ENCODE data around the gene TCERG1L. TPM values are rescaled to one million over a fixed set of nuclear protein-coding genes. Genes with fewer than 3 reads are reported as not detected.

Gene TCERG1L
- total and polyA plus RNA-seq, 11 donors = 0.11 to 0.25 TPM; not detected in 9

DNA sequence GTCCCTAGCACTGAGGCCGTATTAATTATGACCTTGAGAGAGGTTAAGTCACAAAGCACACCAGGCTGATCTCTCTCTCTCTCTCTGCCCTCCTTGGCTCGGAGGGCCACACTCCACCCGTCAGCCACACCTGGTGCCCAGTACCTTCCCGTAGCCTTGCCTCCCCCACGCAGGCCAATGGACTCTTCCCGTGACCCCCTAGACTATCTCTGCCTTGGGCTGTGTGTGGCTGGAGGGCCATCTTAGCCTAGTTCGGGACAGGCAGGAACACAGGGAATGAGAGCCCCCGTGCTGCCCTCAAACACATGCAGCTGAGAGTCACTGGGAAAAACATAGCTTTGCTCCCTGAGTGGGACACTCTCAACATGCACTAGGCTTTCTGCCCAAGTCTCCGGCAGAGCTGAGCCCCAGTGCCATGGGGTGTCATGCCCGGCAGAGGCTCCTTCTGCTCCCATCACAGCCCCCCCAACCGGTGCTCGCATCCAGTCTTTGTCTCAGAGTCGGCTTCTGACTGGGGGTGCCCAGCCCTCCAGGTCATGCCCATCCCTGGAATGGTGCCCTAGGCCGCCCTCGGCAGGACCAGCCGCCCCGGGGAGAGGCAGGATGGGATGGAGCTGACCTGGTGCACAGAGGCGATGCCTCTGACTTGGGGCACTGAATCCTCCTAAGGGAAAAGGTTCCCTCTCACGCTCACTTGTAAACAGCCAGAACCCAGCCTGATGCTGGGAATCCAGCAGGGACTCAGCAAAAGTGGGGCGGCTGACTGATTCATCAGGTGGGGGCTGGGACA, 63.0 kb downstream of the TCERG1L start:
- DNase-seq = no peak
- no peak for TF ChIP-seq POLR2A (IDR thresholded peaks at IDR 0.05)
- TF ChIP-seq, protein P1, sequence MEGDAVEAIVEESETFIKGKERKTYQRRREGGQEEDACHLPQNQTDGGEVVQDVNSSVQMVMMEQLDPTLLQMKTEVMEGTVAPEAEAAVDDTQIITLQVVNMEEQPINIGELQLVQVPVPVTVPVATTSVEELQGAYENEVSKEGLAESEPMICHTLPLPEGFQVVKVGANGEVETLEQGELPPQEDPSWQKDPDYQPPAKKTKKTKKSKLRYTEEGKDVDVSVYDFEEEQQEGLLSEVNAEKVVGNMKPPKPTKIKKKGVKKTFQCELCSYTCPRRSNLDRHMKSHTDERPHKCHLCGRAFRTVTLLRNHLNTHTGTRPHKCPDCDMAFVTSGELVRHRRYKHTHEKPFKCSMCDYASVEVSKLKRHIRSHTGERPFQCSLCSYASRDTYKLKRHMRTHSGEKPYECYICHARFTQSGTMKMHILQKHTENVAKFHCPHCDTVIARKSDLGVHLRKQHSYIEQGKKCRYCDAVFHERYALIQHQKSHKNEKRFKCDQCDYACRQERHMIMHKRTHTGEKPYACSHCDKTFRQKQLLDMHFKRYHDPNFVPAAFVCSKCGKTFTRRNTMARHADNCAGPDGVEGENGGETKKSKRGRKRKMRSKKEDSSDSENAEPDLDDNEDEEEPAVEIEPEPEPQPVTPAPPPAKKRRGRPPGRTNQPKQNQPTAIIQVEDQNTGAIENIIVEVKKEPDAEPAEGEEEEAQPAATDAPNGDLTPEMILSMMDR (IDR thresholded peaks at IDR 0.05) = no peak
- Histone ChIP-seq H3K27me3 (peaks cover 2 to 69% (median 14%) of the 10 kb centered on the region in 9 donors), H3K27ac (no peak overlapping the region), H3K36me3 (no peaks in the 10 kb centered on the region), H3K9me3 (no peaks in the 10 kb centered on the region), H3K4me3 (no peak overlapping the region), H3K4me1 (peaks cover 0 to 6% (median 0%) of the 10 kb centered on the region in 12 donors)
- WGBS, 4 donors = 81 to 88% (median 83%) methylated on average over 17 to 20 of the region's 20 CpGs
- intact Hi-C loops (cut with DNase I) = no loop called here
- ATAC-seq = peak in 1 of 4 donors; percentile 7

DNA sequence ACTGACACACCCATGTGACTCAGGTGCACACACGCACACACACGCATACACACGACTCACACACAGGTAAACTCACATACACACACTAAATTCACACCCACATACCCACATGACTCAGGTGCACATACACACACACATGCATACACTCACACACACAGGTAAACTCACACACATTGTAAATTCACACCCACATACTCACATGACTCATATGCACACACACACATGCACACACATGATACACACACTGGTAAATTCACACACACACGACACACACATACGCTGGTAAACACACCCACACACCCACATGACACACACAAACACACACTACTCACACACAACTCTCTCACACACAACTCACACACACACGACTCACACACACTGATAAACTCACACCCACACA, 63.6 kb downstream of the TCERG1L start:
- DNase-seq (no peak), ATAC-seq (no peak)
- Histone ChIP-seq H3K27ac (no peak overlapping the region), H3K4me1 (peaks cover 0 to 6% (median 0%) of the 10 kb centered on the region in 12 donors), H3K27me3 (peaks cover 2 to 62% (median 14%) of the 10 kb centered on the region in 9 donors), H3K4me3 (no peak overlapping the region), H3K36me3 (no peaks in the 10 kb centered on the region), H3K9me3 (no peaks in the 10 kb centered on the region)
- WGBS, 4 donors = 78 to 90% (median 84%) methylated on average over 6 of the region's 6 CpGs
- TF ChIP-seq POLR2A (IDR thresholded peaks at IDR 0.05) = no peak
- TF ChIP-seq, protein P1 (IDR thresholded peaks at IDR 0.05) = no peak
- intact Hi-C loops (cut with DNase I) = no loop called here

DNA sequence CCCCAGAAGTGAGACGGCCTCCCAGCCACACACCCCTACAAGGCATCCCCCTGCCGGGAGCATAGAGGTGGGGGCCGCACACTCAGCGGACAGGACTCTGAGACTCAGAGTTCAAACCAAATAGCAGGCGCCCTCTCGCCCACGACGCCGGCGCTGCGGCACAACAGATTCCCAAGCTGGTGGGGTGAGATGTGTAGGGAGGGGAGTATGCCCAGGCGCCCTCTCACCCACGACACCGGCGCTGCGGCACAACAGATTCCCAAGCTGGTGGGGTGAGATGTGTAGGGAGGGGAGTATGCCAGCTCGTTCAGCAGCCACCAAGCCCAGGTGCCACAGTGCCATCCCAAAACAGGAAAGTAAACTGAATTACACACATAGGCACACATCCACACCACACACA, 64.7 kb downstream of the TCERG1L start:
- Histone ChIP-seq H3K4me1 (peaks cover 0 to 6% (median 0%) of the 10 kb centered on the region in 12 donors), H3K9me3 (no peaks in the 10 kb centered on the region), H3K36me3 (no peaks in the 10 kb centered on the region), H3K27ac (no peak overlapping the region), H3K4me3 (no peak overlapping the region), H3K27me3 (peaks cover 2 to 54% (median 14%) of the 10 kb centered on the region in 9 donors)
- DNase-seq (no peak), ATAC-seq (no peak)
- TF ChIP-seq, protein P1 (IDR thresholded peaks at IDR 0.05) = no peak
- 74 to 87% (median 84%) methylated on average over 16 to 17 of the region's 17 CpGs for WGBS, 4 donors
- intact Hi-C loops (cut with DNase I) = no loop called here

DNA sequence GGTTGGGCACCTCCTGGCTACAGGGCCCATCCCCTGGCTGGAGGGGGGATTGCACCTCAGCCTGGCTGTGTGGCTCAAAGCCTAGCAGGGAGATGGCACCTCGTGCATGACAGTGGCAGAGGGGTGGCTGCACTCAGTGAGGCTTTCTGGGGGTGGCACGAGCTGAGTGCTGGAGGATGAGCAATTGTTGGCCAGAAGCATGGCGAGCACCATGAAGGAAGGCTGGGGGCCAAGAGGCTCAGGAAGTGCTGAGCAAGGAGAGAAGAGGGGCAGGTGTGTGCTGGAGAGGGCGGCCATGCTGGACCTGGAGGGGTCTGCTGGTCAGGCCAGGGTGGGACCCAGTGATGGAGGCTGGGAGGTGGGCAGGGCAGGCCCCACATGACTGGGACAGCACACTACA, 65.4 kb downstream of the TCERG1L start:
- ATAC-seq = no peak
- Histone ChIP-seq H3K4me1 (peaks cover 0 to 6% (median 0%) of the 10 kb centered on the region in 12 donors), H3K9me3 (no peaks in the 10 kb centered on the region), H3K4me3 (no peak overlapping the region), H3K27me3 (peaks cover 2 to 49% (median 13%) of the 10 kb centered on the region in 9 donors), H3K27ac (no peak overlapping the region), H3K36me3 (no peaks in the 10 kb centered on the region)
- TF ChIP-seq, protein P1 (IDR thresholded peaks at IDR 0.05) = no peak
- TF ChIP-seq POLR2A (IDR thresholded peaks at IDR 0.05) = no peak
- intact Hi-C loops (cut with DNase I) = no loop called here
- 68 to 81% (median 77%) methylated on average over 4 of the region's 4 CpGs for WGBS, 4 donors
- no peak for DNase-seq
